Measurements from ENCODE around the gene EXO5. TPM values are rescaled to one million over a fixed set of nuclear protein-coding genes. Genes with fewer than 3 reads are reported as not detected.

EXO5 gene
- total and polyA plus RNA-seq, 2 of the 13 experiments (the other 11 are each of a cell fraction or from before 2014, with no cell fraction given), result 9.9 to 20.5 TPM

GRCh38 chr1:40535732-40536131 is 27.2 kb downstream of the EXO5 start (continued):
- TF ChIP-seq ZNF609 (CRISPR knock-in tag; IDR thresholded peaks at IDR 0.05; ENCODE audit: borderline replicate concordance) (peak; percentile 35; the same call in 1 of the 2 replicates), HMG20A (CRISPR knock-in tag; IDR thresholded peaks at IDR 0.05; ENCODE audit: borderline replicate concordance) (peak; percentile 79; the same call in 1 of the 2 replicates), SIX1 (CRISPR knock-in tag; IDR thresholded peaks at IDR 0.05; ENCODE audit: borderline replicate concordance) (peak; percentile 25; the same call in 1 of the 2 replicates), PAX8 (CRISPR knock-in tag; IDR thresholded peaks at IDR 0.05; ENCODE audit: borderline replicate concordance) (no peak)

- ChIA-PET POLR2A (no interaction called here), CTCF (ENCODE audit: low intra/inter-chr PET ratio, low total read pairs) (no interaction called here)
- in situ Hi-C loops (cut with HindIII; ENCODE audit: extremely low pct_ligation_motif_present, low pct_unique_long_range_greater_than_20kb) (no loop called here), intact Hi-C loops (cut with micrococcal nuclease; ENCODE audit: unreplicated experiment) (no loop called here)
- ATAC-seq (no peak), DNase-seq (ENCODE audit: low spot score) (no peak), FAIRE-seq (no peak)
- peaks cover 19% of the 10 kb centered on the region for H3K4me1 ChIP-seq (ENCODE audit: insufficient read depth, low read length)
- no peak overlapping the region for H2AFZ ChIP-seq (ENCODE audit: low read length)
- H3K9ac ChIP-seq (ENCODE audit: insufficient read depth, low read depth, low read length), result no peak overlapping the region
- no peak overlapping the region for H3K27ac ChIP-seq (ENCODE audit: extremely low read length, insufficient read depth, low read length)
- peaks cover 7 to 44% of the 10 kb centered on the region in 2 experiments for H3K36me3 ChIP-seq (replicated peaks in 1 of 2; ENCODE audit: control insufficient read depth in 1 of 2, insufficient read depth in 2 of 2, low read length in 2 of 2)
- H3K79me2 ChIP-seq (ENCODE audit: insufficient read depth, low read length), result peaks cover 5% of the 10 kb centered on the region
- 73% methylated on average over 7 of the region's 7 CpGs for WGBS (ENCODE audit: low lambda C conversion rate)
- no TSS peak for BruUV-seq (replicated peaks)
- no peaks in the 10 kb centered on the region for H4K20me1 ChIP-seq (ENCODE audit: insufficient read depth, low read length)
- TF ChIP-seq CREB1 (IDR thresholded peaks at IDR 0.05) (no peak), CREB1 (CRISPR knock-in tag; IDR thresholded peaks at IDR 0.05) (no peak), CEBPB (IDR thresholded peaks at IDR 0.05; ENCODE audit: borderline replicate concordance, low read depth, low read length) (peak; percentile 47; the same call in 1 of the 2 replicates)
- H3K9me3 ChIP-seq (ENCODE audit: low read length), result no peaks in the 10 kb centered on the region
- no peak overlapping the region for H3K4me3 ChIP-seq (replicated peaks in 1 of 3; ENCODE audit: insufficient read depth in 1 of 3, low read depth in 2 of 3, low read length in 3 of 3)
- H3K27me3 ChIP-seq (ENCODE audit: control insufficient read depth in 1 of 2, insufficient read depth in 2 of 2, low read length in 2 of 2), result no peaks in the 10 kb centered on the region
- H3K4me2 ChIP-seq (ENCODE audit: low read depth, low read length), result no peak overlapping the region
Observed at GRCh38 chr1:40539338-40539737, 30.8 kb downstream of the EXO5 start.
